Measurements from ENCODE around the gene CDKN2AIPNL. TPM values are rescaled to one million over a fixed set of nuclear protein-coding genes. Genes with fewer than 3 reads are reported as not detected.
A peak's percentile ranks its signal among the peaks of the same experiment; 100 is the strongest.
"Not testable (repeated sequence)": the region's sequence is repeated elsewhere in the genome, so short reads cannot be mapped to it uniquely, and the experiment has no call there.

The CDKN2AIPNL gene
- polyA plus RNA-seq, 1 donor from 2014 or later: 32.8 TPM

DNA sequence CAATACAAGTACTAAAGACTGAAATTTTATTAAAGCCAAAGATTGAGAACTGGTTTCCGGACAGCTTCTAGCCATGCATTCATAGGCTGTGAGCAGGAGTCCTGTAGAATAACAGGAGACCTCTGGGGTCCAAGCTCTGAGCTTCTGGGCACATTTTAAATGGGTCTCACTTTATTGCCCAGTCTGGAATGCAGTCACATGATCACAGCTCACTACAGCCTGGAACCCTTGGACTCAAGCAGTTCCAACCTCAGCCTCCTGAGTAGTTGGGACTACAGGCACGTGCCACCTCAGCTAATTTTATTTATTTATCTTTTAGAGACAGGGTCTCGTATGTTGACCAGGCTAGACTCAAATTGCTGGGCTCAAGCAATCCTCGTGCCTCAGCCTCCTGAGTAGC is 15.4 kb downstream of the CDKN2AIPNL start:
- no peaks in the 10 kb centered on the region for H3K9me3 Mint-ChIP-seq
- peaks cover 5% of the 10 kb centered on the region for H3K36me3 Mint-ChIP-seq
- peak overlapping the region in 1 of 3 donors; percentile 62 for H3K27ac Mint-ChIP-seq
- no peaks in the 10 kb centered on the region for H3K4me1 Mint-ChIP-seq
- no peaks in the 10 kb centered on the region for H3K27me3 Mint-ChIP-seq
- H3K4me3 Mint-ChIP-seq: no peak overlapping the region

- H3K36me3 Mint-ChIP-seq: peaks cover 8% of the 10 kb centered on the region
Measured at GRCh38 chr5:134394932-134395331, 16.7 kb downstream of the CDKN2AIPNL start.

GRCh38 chr5:134392301-134392700 is 19.4 kb downstream of the CDKN2AIPNL start:
- Mint-ChIP-seq H3K4me3 (no peak overlapping the region), H3K27ac (no peak overlapping the region), H3K9me3 (no peaks in the 10 kb centered on the region), H3K4me1 (no peaks in the 10 kb centered on the region), H3K27me3 (no peaks in the 10 kb centered on the region), H3K36me3 (peaks cover 7% of the 10 kb centered on the region)

More at GRCh38 chr5:134394932-134395331, 16.7 kb downstream of the CDKN2AIPNL start:
- Mint-ChIP-seq H3K27ac (peak overlapping the region in 1 of 3 donors; percentile 31), H3K4me1 (no peaks in the 10 kb centered on the region), H3K4me3 (no peak overlapping the region), H3K9me3 (no peaks in the 10 kb centered on the region), H3K27me3 (no peaks in the 10 kb centered on the region)

GRCh38 chr5:134387443-134387842 is 24.2 kb downstream of the CDKN2AIPNL start:
- no peaks in the 10 kb centered on the region for H3K9me3 Mint-ChIP-seq
- H3K27ac Mint-ChIP-seq: no peak overlapping the region
- no peak overlapping the region for H3K4me3 Mint-ChIP-seq
- peaks cover 6 to 12% (median 7%) of the 10 kb centered on the region in 3 donors for H3K4me1 Mint-ChIP-seq
- H3K36me3 Mint-ChIP-seq: peaks cover 10% of the 10 kb centered on the region
- H3K27me3 Mint-ChIP-seq: no peaks in the 10 kb centered on the region

DNA sequence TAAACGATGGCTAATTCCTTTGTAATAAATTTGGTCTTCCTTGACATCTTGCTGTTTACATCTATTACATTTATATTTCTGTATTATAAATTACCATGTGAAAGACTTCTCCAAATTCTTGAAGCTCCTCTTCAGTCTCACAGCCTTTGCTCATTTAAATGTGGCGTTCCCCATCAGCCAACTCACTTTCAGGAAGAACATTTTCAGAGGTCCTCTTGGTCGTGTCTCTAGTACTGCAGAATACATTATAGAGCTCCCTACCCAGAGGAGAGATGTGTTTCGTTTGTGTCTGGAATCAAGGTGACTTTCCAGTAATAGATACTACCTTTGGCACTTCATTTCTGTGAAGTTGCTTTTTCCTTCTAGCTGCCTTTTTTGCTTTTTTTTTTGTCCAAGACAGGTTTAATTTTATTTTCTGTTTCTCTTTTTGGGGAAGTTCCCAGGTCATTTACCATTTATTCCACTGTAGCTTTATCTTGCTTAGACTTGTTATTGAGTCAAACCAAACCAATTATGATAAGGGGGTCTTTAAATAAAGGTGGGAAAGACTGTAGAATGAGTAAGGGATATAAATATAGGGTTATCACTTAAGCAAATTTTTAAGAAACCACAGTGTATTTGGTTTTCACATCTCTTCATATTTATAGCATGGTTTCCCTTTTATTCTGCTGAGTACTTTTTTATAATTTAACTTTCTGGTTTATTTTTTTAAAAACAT is 27.5 kb downstream of the CDKN2AIPNL start:
- Mint-ChIP-seq H3K9me3 (no peaks in the 10 kb centered on the region), H3K36me3 (peaks cover 9% of the 10 kb centered on the region), H3K4me1 (peaks cover 6 to 12% (median 7%) of the 10 kb centered on the region in 3 donors), H3K4me3 (no peak overlapping the region), H3K27ac (peak overlapping the region in 2 of 3 donors; percentile 56 to 70), H3K27me3 (no peaks in the 10 kb centered on the region)

- H3K36me3 Mint-ChIP-seq, H3K27me3 Mint-ChIP-seq: not testable (repeated sequence)
Measured at GRCh38 chr5:134382204-134382603, 29.5 kb downstream of the CDKN2AIPNL start.

GRCh38 chr5:134380346-134380745 is 31.3 kb downstream of the CDKN2AIPNL start:
- Mint-ChIP-seq H3K27me3 (no peaks in the 10 kb centered on the region), H3K36me3 (peaks cover 7% of the 10 kb centered on the region)

More at GRCh38 chr5:134382204-134382603, 29.5 kb downstream of the CDKN2AIPNL start:
- not testable (repeated sequence) for H3K27ac Mint-ChIP-seq, H3K9me3 Mint-ChIP-seq
- Mint-ChIP-seq H3K4me3 (peak overlapping the region in 1 of 4 donors; percentile 28), H3K4me1 (peaks cover 7 to 16% (median 11%) of the 10 kb centered on the region in 3 donors)

GRCh38 chr5:134374232-134374631 is 37.4 kb downstream of the CDKN2AIPNL start:
- H3K27ac Mint-ChIP-seq: peak overlapping the region in 1 of 3 donors; percentile 98
- no peaks in the 10 kb centered on the region for H3K9me3 Mint-ChIP-seq
- peaks cover 4% of the 10 kb centered on the region for H3K36me3 Mint-ChIP-seq
- peak overlapping the region in 1 of 4 donors; percentile 33 for H3K4me3 Mint-ChIP-seq
- H3K4me1 Mint-ChIP-seq: peaks cover 29 to 39% (median 35%) of the 10 kb centered on the region in 3 donors
- peaks cover 1% of the 10 kb centered on the region for H3K27me3 Mint-ChIP-seq

More at GRCh38 chr5:134380346-134380745, 31.3 kb downstream of the CDKN2AIPNL start:
- Mint-ChIP-seq H3K4me3 (no peak overlapping the region), H3K4me1 (peaks cover 8 to 18% (median 17%) of the 10 kb centered on the region in 3 donors), H3K27ac (peak overlapping the region in 1 of 3 donors; percentile 23), H3K9me3 (no peaks in the 10 kb centered on the region)

- peaks cover 29 to 39% (median 33%) of the 10 kb centered on the region in 3 donors for H3K4me1 Mint-ChIP-seq
- H3K27me3 Mint-ChIP-seq, H3K36me3 Mint-ChIP-seq, H3K9me3 Mint-ChIP-seq: not testable (repeated sequence)
- H3K4me3 Mint-ChIP-seq: peak overlapping the region in 2 of 4 donors; percentile 90 to 98
- peak overlapping the region in 1 of 3 donors; percentile 98 for H3K27ac Mint-ChIP-seq
Measured at GRCh38 chr5:134373633-134374032, 38.0 kb downstream of the CDKN2AIPNL start.

GRCh38 chr5:134371834-134372340 is 39.8 kb downstream of the CDKN2AIPNL start:
- peak overlapping the region; percentile 90 to 99 (median 98) for H3K4me3 Mint-ChIP-seq
- H3K27me3 Mint-ChIP-seq: peaks cover 1% of the 10 kb centered on the region
- peak overlapping the region; percentile 98 to 100 (median 100) for H3K27ac Mint-ChIP-seq
- H3K9me3 Mint-ChIP-seq: no peaks in the 10 kb centered on the region
- peaks cover 32 to 37% (median 33%) of the 10 kb centered on the region in 3 donors for H3K4me1 Mint-ChIP-seq
- H3K36me3 Mint-ChIP-seq: peaks cover 3% of the 10 kb centered on the region

GRCh38 chr5:134370871-134371833 is 40.5 kb downstream of the CDKN2AIPNL start, which contains the start of gene UBE2B:
TSS of gene UBE2B (plus strand) at chr5:134371569. CDS start at chr5:134371596, 27 bp downstream.
- H3K27me3 Mint-ChIP-seq: peaks cover 1% of the 10 kb centered on the region
- peaks cover 3% of the 10 kb centered on the region for H3K36me3 Mint-ChIP-seq
- H3K27ac Mint-ChIP-seq: peak within 1 kb of the TSS; percentile 98 to 100 (median 100)
- H3K4me3 Mint-ChIP-seq: peak within 1 kb of the TSS; percentile 90 to 99 (median 98)
- H3K4me1 Mint-ChIP-seq: peaks cover 36 to 42% (median 37%) of the 10 kb centered on the region in 3 donors
- H3K9me3 Mint-ChIP-seq: no peaks in the 10 kb centered on the region

GRCh38 chr5:134370311-134370870 is 41.3 kb downstream of the CDKN2AIPNL start:
- peaks cover 32 to 42% (median 38%) of the 10 kb centered on the region in 3 donors for H3K4me1 Mint-ChIP-seq

GRCh38 chr5:134365604-134366003 is 46.1 kb downstream of the CDKN2AIPNL start:
- Mint-ChIP-seq H3K4me1 (peaks cover 13 to 22% (median 14%) of the 10 kb centered on the region in 3 donors), H3K4me3 (no peak overlapping the region), H3K36me3 (peaks cover 8% of the 10 kb centered on the region), H3K27me3 (no peaks in the 10 kb centered on the region), H3K9me3 (no peaks in the 10 kb centered on the region), H3K27ac (peak overlapping the region in 1 of 3 donors; percentile 63)

More at GRCh38 chr5:134370311-134370870, 41.3 kb downstream of the CDKN2AIPNL start:
- Mint-ChIP-seq H3K9me3 (no peaks in the 10 kb centered on the region), H3K27ac (peak overlapping the region; percentile 98 to 100 (median 100)), H3K4me3 (peak overlapping the region; percentile 90 to 99 (median 98)), H3K36me3 (peaks cover 6% of the 10 kb centered on the region), H3K27me3 (peaks cover 1% of the 10 kb centered on the region)

DNA sequence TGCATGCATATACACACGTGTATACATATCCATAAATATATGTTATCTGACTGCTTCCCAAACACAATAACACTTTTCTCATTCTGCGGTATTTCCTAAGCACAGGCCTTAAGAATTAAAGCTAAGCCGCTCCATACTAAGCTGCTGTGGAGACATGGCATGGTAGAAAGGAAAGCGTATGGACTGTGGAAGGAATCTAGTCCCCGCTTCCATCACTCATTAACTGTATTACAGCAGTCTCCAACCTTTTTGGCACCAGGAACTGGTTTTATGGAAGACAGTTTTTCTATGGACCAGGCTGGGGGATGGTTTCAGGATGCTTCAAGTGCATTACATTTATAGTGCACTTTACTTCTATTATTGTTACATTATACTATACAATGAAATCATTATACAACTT is 56.0 kb downstream of the CDKN2AIPNL start:
- H3K27ac Mint-ChIP-seq: no peak overlapping the region
- peaks cover 25% of the 10 kb centered on the region for H3K36me3 Mint-ChIP-seq
- H3K27me3 Mint-ChIP-seq: no peaks in the 10 kb centered on the region
- no peak overlapping the region for H3K4me3 Mint-ChIP-seq
- H3K4me1 Mint-ChIP-seq: no peaks in the 10 kb centered on the region
- H3K9me3 Mint-ChIP-seq: no peaks in the 10 kb centered on the region
